A549 (cell line): ENCODE measurements around the gene ZNF79. TPM values are rescaled to one million over a fixed set of nuclear protein-coding genes. Genes with fewer than 3 reads are reported as not detected.
A peak's percentile ranks its signal among the peaks of the same experiment; 100 is the strongest.

ENCODE experiments used
- ATAC-seq, 2 experiments: fragments of 200-7000 bp in 1 of 2; fragments of >200 bp in 1 of 2; cut with Nextera tagmentation in 1 of 2; cut with Tn5 transposase in 1 of 2; 3 replicates each; pipeline versions ENCODE4 v1.8.0 to v1.9.1; 2018 to 2020; ENCODE audit warnings: mild to moderate bottlenecking in 1 of 2, moderate library complexity in 1 of 2
- CTCF ChIA-PET: fragments of 300-600 bp; sonication (Branson Sonifier 250); formaldehyde crosslinking; extraction: SDS; loops from one replicate; lab custom pipeline; 2021; ENCODE audit warnings: antibody characterized with exemption, inconsistent platforms; lab: Yijun Ruan, JAX
- POLR2A ChIA-PET: fragments of 350-600 bp; formaldehyde crosslinking; extraction: SDS; loops from one replicate; lab custom pipeline; 2021; ENCODE audit warnings: antibody characterized with exemption, inconsistent platforms; lab: Yijun Ruan, JAX
- DNase-seq, 2 experiments: peaks; one replicate each; pipeline versions ENCODE4 v3.0.0 to v3.0.0-alpha.2; 2011 to 2016; ENCODE audit warnings: low read depth in 1 of 2, low spot score in 1 of 2
- FAIRE-seq: peaks from 2 replicates; lab custom pipeline; 2011; peaks lifted over from hg19 to GRCh38; lab: Jason Lieb, UNC
- H3K27ac ChIP-seq, 2 experiments: fragments of >200 bp; sonication (Bioruptor Twin); formaldehyde crosslinking; 3 replicates each; pipeline ENCODE4 v1.5.1; 2016 to 2017
- H3K4me1 ChIP-seq: fragments of >200 bp; sonication (Bioruptor Twin); formaldehyde crosslinking; 3 replicates; pipeline ENCODE4 v1.6.1; 2016
- H3K4me2 ChIP-seq: fragments of >200 bp; sonication (Bioruptor Twin); formaldehyde crosslinking; 3 replicates; pipeline ENCODE4 v1.6.1; 2016
- H3K4me3 ChIP-seq: fragments of >200 bp; sonication (Bioruptor Twin); formaldehyde crosslinking; 3 replicates; pipeline ENCODE4 v1.5.1; 2016
- H3K9me3 ChIP-seq: fragments of >200 bp; sonication (Bioruptor Twin); formaldehyde crosslinking; 3 replicates; pipeline ENCODE4 v1.6.1; 2016
- BCL3 ChIP-seq: fragments of >200 bp; sonication (Bioruptor Twin); formaldehyde crosslinking; IDR thresholded peaks from 3 replicates; pipeline ENCODE4 v1.6.1; 2016
- CHD2 ChIP-seq: fragments of 150-350 bp; IDR thresholded peaks from 2 replicates; pipeline ENCODE4 v1.6.1; 2014; ENCODE audit warnings: low read length; ENCODE audit not compliant: partially characterized antibody
- ESRRA ChIP-seq: fragments of 150-350 bp; IDR thresholded peaks from 2 replicates; pipeline ENCODE4 v1.6.1; 2014; ENCODE audit warnings: mild to moderate bottlenecking, low read length, borderline replicate concordance
- FOXS1 ChIP-seq: fragments of 250-450 bp; sonication (Bioruptor Pico); IDR thresholded peaks from 2 replicates; pipeline ENCODE4 v1.5.0; 2020; ENCODE audit warnings: mild to moderate bottlenecking, moderate library complexity
- GATA3 ChIP-seq: IDR thresholded peaks from 2 replicates; pipeline ENCODE4 v1.6.1; 2012; ENCODE audit warnings: borderline replicate concordance
- HES2 ChIP-seq: fragments of >200 bp; sonication (Bioruptor Twin); formaldehyde crosslinking; IDR thresholded peaks from 2 replicates; pipeline ENCODE4 v1.6.1; 2016
- HOXA7 ChIP-seq: fragments of 250-450 bp; sonication (Bioruptor Pico); IDR thresholded peaks from 2 replicates; pipeline ENCODE4 v1.5.0; 2020; ENCODE audit warnings: mild to moderate bottlenecking, moderate library complexity
- JUN ChIP-seq, 2 experiments: fragments of >200 bp; sonication (Bioruptor Twin); formaldehyde crosslinking; IDR thresholded peaks; 2 replicates in 1 of 2; 3 replicates in 1 of 2; pipeline ENCODE4 v1.6.1; 2016 to 2017
- JUNB ChIP-seq: fragments of >200 bp; sonication (Bioruptor Twin); formaldehyde crosslinking; IDR thresholded peaks from 2 replicates; pipeline ENCODE4 v1.6.1; 2016
- KDM5A ChIP-seq: fragments of 200-600 bp; sonication (generic); IDR thresholded peaks from 2 replicates; pipeline ENCODE4 v1.6.1; 2016; ENCODE audit warnings: antibody characterized with exemption, mild to moderate bottlenecking
- PBX3 ChIP-seq: IDR thresholded peaks from 2 replicates; pipeline ENCODE4 v1.6.1; 2012
- PHF8 ChIP-seq: fragments of 200-600 bp; sonication (generic); IDR thresholded peaks from 2 replicates; pipeline ENCODE4 v1.6.1; 2016; ENCODE audit warnings: low read depth, mild to moderate bottlenecking, antibody characterized with exemption, moderate library complexity, borderline replicate concordance
- POLR2A ChIP-seq: IDR thresholded peaks from 2 replicates; pipeline ENCODE4 v1.6.1; 2012; ENCODE audit warnings: mild to moderate bottlenecking, low read length
- POLR2AphosphoS2 ChIP-seq: conservative IDR thresholded peaks from 2 replicates; pipeline ENCODE4 v1.6.1; 2012; ENCODE audit warnings: low read length, improper control_type of control experiment, inconsistent platforms
- RCOR1 ChIP-seq: fragments of 150-350 bp; IDR thresholded peaks from 2 replicates; pipeline ENCODE4 v1.6.1; 2014; ENCODE audit warnings: antibody characterized with exemption, low read length, low read depth
- REST ChIP-seq: fragments of 200-600 bp; sonication (generic); IDR thresholded peaks from 2 replicates; pipeline ENCODE4 v1.6.1; 2016; ENCODE audit warnings: antibody characterized with exemption, mild to moderate bottlenecking, moderate library complexity
- TFCP2L1 ChIP-seq: fragments of 250-450 bp; sonication (Bioruptor Pico); IDR thresholded peaks from 2 replicates; pipeline ENCODE4 v1.5.0; 2021; ENCODE audit warnings: mild to moderate bottlenecking
- TP53 ChIP-seq: fragments of 250-450 bp; sonication (Bioruptor Pico); IDR thresholded peaks from 2 replicates; pipeline ENCODE4 v1.5.0; 2021; ENCODE audit warnings: mild to moderate bottlenecking, moderate library complexity
- ZC3H11A ChIP-seq: fragments of 450-650 bp; IDR thresholded peaks from 2 replicates; pipeline ENCODE4 v1.6.1; 2014; ENCODE audit warnings: antibody characterized with exemption, mild to moderate bottlenecking
- ZFP36 ChIP-seq: fragments of 450-650 bp; IDR thresholded peaks from 2 replicates; pipeline ENCODE4 v1.6.1; 2014; ENCODE audit warnings: borderline replicate concordance; ENCODE audit not compliant: partially characterized antibody
- WGBS: methylation state at CpG from one replicate; pipeline ENCODE4 v1.1.6; 2017; ENCODE audit errors: missing lambda C conversion rate; 5-methylcytosine and 5-hydroxymethylcytosine counted together
- polyA plus RNA-seq, 4 experiments: library from polyadenylated mRNA; depleted of rRNA in 3 of 4; stranded (reverse); fragments of >200 nt; fragmentation: RNase III in 1 of 4; extraction: RNeasy Plus Mini Kit Qiagen cat#74134 plus additional on column Dnase treatment in 1 of 4; gene quantifications; 2 replicates in 3 of 4; 3 replicates in 1 of 4; pipeline ENCODE4 v1.2.3, GENCODE V29; 2011 to 2017
- TF ChIP-seq, protein P1 (sequence below): fragments of 150-350 bp; IDR thresholded peaks from 2 replicates; pipeline ENCODE4 v1.6.1; 2014; ENCODE audit warnings: low read depth, mild to moderate bottlenecking, low read length
- TF ChIP-seq, protein P2 (sequence below): fragments of 250-450 bp; sonication (Bioruptor Pico); IDR thresholded peaks from 2 replicates; pipeline ENCODE4 v1.5.0; 2021; ENCODE audit warnings: mild to moderate bottlenecking, moderate library complexity, borderline replicate concordance

ZNF79 gene
- polyA plus RNA-seq, 2 of the 4 experiments (the other 2 are of a cell fraction), result 4.9 to 5.7 TPM

- 89% methylated on average over 13 of the region's 13 CpGs for WGBS
- DNase-seq (no peak), ATAC-seq (peak in 1 of 2 experiments; percentile 53; a peak in 2 of 6 replicates), FAIRE-seq (no peak)
- Histone ChIP-seq H3K4me2 (no peak overlapping the region), H3K27ac (peak overlapping the region in 1 of 2 experiments; percentile 57; a peak in 3 of 6 replicates), H3K4me3 (no peak overlapping the region), H3K4me1 (peaks cover 29% of the 10 kb centered on the region), H3K9me3 (no peaks in the 10 kb centered on the region)
- CTCF ChIA-PET, result interaction anchor here (1.0 to 2.5 kb wide), 2 partner anchors 13 to 170 kb away, joined by 3 to 13 read pairs; partner anchors contain the start of gene SLC2A8
- TF ChIP-seq RCOR1, result no peak
- no peak for TF ChIP-seq KDM5A
- TF ChIP-seq POLR2AphosphoS2, result no peak
- TF ChIP-seq HES2, result no peak
- no peak for TF ChIP-seq ESRRA
- no peak for TF ChIP-seq GATA3
- no peak for TF ChIP-seq JUNB
- TF ChIP-seq PHF8, result no peak
- TF ChIP-seq, protein P1, sequence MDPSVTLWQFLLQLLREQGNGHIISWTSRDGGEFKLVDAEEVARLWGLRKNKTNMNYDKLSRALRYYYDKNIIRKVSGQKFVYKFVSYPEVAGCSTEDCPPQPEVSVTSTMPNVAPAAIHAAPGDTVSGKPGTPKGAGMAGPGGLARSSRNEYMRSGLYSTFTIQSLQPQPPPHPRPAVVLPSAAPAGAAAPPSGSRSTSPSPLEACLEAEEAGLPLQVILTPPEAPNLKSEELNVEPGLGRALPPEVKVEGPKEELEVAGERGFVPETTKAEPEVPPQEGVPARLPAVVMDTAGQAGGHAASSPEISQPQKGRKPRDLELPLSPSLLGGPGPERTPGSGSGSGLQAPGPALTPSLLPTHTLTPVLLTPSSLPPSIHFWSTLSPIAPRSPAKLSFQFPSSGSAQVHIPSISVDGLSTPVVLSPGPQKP, result no peak
- no peak for TF ChIP-seq FOXS1 (CRISPR knock-in tag)
- no peak for TF ChIP-seq BCL3
- POLR2A ChIA-PET, result no interaction called here
These were observed 39.3 kb upstream of the ZNF79 start for GRCh38 chr9:127384901-127385300.

DNA sequence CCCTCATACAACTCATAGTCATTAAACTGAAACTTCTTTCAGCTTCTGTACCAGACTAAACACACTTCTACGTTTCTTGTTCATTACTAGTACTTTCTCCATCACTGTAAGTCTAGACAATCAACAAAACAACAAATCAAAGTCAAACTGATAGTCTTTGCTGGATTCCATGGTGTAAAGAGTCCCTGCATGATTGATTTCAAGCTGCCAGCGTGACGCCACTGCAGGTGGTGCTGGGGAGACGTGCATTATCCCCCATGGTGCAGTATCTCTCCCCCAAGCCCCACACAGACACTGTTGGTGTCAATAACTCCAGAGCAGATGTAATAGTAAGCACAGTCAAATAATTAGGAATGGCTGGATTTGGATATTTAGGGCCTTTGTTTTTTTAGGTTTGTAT, 37.9 kb upstream of the ZNF79 start:
- no peak for DNase-seq
- peaks cover 39% of the 10 kb centered on the region for H3K4me1 ChIP-seq
- FAIRE-seq, result no peak
- TF ChIP-seq ZFP36 (no peak), PHF8 (no peak), ZC3H11A (no peak), POLR2A (no peak), JUN (IDR thresholded peaks at IDR 0.05) (no peak), PBX3 (no peak), TFCP2L1 (CRISPR knock-in tag) (no peak), CHD2 (no peak), REST (no peak), TP53 (CRISPR knock-in tag) (no peak), POLR2AphosphoS2 (no peak), KDM5A (no peak), FOXS1 (CRISPR knock-in tag) (no peak), HOXA7 (CRISPR knock-in tag) (no peak)
- TF ChIP-seq, protein P1, result no peak
- TF ChIP-seq, protein P2, sequence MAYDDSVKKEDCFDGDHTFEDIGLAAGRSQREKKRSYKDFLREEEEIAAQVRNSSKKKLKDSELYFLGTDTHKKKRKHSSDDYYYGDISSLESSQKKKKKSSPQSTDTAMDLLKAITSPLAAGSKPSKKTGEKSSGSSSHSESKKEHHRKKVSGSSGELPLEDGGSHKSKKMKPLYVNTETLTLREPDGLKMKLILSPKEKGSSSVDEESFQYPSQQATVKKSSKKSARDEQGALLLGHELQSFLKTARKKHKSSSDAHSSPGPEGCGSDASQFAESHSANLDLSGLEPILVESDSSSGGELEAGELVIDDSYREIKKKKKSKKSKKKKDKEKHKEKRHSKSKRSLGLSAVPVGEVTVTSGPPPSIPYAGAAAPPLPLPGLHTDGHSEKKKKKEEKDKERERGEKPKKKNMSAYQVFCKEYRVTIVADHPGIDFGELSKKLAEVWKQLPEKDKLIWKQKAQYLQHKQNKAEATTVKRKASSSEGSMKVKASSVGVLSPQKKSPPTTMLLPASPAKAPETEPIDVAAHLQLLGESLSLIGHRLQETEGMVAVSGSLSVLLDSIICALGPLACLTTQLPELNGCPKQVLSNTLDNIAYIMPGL (CRISPR knock-in tag), result no peak
- no peak overlapping the region for H3K4me3 ChIP-seq
- peak overlapping the region; percentile 88 to 94; a peak in 4 of 6 replicates for H3K27ac ChIP-seq
- no peak overlapping the region for H3K4me2 ChIP-seq
- CTCF ChIA-PET, result interaction anchor here (0.7 to 2.5 kb wide), 3 partner anchors 12 to 16 kb away, joined by 3 to 13 read pairs (median 3); partner anchors contain the start of gene SLC2A8
- WGBS, result 86% methylated on average over 4 of the region's 4 CpGs
- POLR2A ChIA-PET, result no interaction called here
- ATAC-seq, result no peak
- no peaks in the 10 kb centered on the region for H3K9me3 ChIP-seq
